ENCODE data around the gene ZSCAN31. TPM values are rescaled to one million over a fixed set of nuclear protein-coding genes. Genes with fewer than 3 reads are reported as not detected.

ZSCAN31 gene
- total RNA-seq, 1 donor from 2014 or later: 8.3 TPM

GRCh38 chr6:28380381-28380780, 44.4 kb upstream of the ZSCAN31 start:
- no peak overlapping the region for H3K9ac ChIP-seq
- Mint-ChIP-seq H3K36me3 (peaks cover 49% of the 10 kb centered on the region), H3K27me3 (ENCODE audit: insufficient read depth, low read depth) (no peaks in the 10 kb centered on the region), H3K27ac (no peak overlapping the region), H3K4me3 (no peak overlapping the region), H3K9me3 (peaks cover 7% of the 10 kb centered on the region), H3K4me1 (peaks cover 9% of the 10 kb centered on the region)
- peaks cover 53% of the 10 kb centered on the region for H3K79me2 ChIP-seq (ENCODE audit: low read depth)
- H3K4me2 ChIP-seq: no peak overlapping the region
- no peaks in the 10 kb centered on the region for H3K27me3 ChIP-seq
- no peak overlapping the region for H2AFZ ChIP-seq (replicated peaks)
- no peak overlapping the region for H3K4me3 ChIP-seq
- H4K20me1 ChIP-seq (ENCODE audit: low read depth): peaks cover 11% of the 10 kb centered on the region
- peaks cover 28% of the 10 kb centered on the region for H3F3A ChIP-seq (ENCODE audit: low read depth)
- no peak overlapping the region for H3K27ac ChIP-seq
- peaks cover 42% of the 10 kb centered on the region for H3K36me3 ChIP-seq
- DNase-seq (ENCODE audit: low spot score): no peak
- H3K4me1 ChIP-seq: peaks cover 10% of the 10 kb centered on the region
- TF ChIP-seq EZH2 (IDR thresholded peaks at IDR 0.05): no peak
- no peak for TF ChIP-seq EZH2phosphoT487 (IDR thresholded peaks at IDR 0.05)
- no peak for TF ChIP-seq CTCF (IDR thresholded peaks at IDR 0.05)
- peaks cover 4% of the 10 kb centered on the region for H3K9me3 ChIP-seq (ENCODE audit: low read depth)

- DNase-seq (ENCODE audit: low spot score): no peak
- no peak for TF ChIP-seq EZH2phosphoT487 (IDR thresholded peaks at IDR 0.05)
- Mint-ChIP-seq H3K9me3 (peaks cover 7% of the 10 kb centered on the region), H3K27me3 (ENCODE audit: insufficient read depth, low read depth) (no peaks in the 10 kb centered on the region), H3K27ac (no peak overlapping the region), H3K36me3 (peaks cover 47% of the 10 kb centered on the region), H3K4me1 (peaks cover 7% of the 10 kb centered on the region), H3K4me3 (no peak overlapping the region)
- Histone ChIP-seq H3K4me1 (peaks cover 5% of the 10 kb centered on the region), H3K36me3 (peaks cover 42% of the 10 kb centered on the region), H3K4me3 (no peak overlapping the region), H2AFZ (replicated peaks) (no peak overlapping the region), H4K20me1 (ENCODE audit: low read depth) (peaks cover under 1% of the 10 kb centered on the region), H3K79me2 (ENCODE audit: low read depth) (peaks cover 47% of the 10 kb centered on the region), H3K9ac (no peak overlapping the region), H3K27me3 (no peaks in the 10 kb centered on the region), H3F3A (ENCODE audit: low read depth) (peaks cover 12% of the 10 kb centered on the region), H3K4me2 (no peak overlapping the region), H3K9me3 (ENCODE audit: low read depth) (peaks cover 4% of the 10 kb centered on the region), H3K27ac (no peak overlapping the region)
These were observed 42.7 kb upstream of the ZSCAN31 start for GRCh38 chr6:28378644-28379043.

- peaks cover 42% of the 10 kb centered on the region for H3K36me3 ChIP-seq
- TF ChIP-seq CTCF (IDR thresholded peaks at IDR 0.05) (no peak), EZH2phosphoT487 (IDR thresholded peaks at IDR 0.05) (no peak), EZH2 (IDR thresholded peaks at IDR 0.05) (no peak)
- H3K4me3 ChIP-seq: no peak overlapping the region
- peaks cover 5% of the 10 kb centered on the region for H3F3A ChIP-seq (ENCODE audit: low read depth)
- no peak overlapping the region for H3K27ac ChIP-seq
- Mint-ChIP-seq H3K4me3 (no peak overlapping the region), H3K27ac (no peak overlapping the region), H3K9me3 (peaks cover 7% of the 10 kb centered on the region), H3K36me3 (peaks cover 43% of the 10 kb centered on the region), H3K4me1 (peaks cover 3% of the 10 kb centered on the region), H3K27me3 (ENCODE audit: insufficient read depth, low read depth) (no peaks in the 10 kb centered on the region)
- peaks cover 4% of the 10 kb centered on the region for H3K9me3 ChIP-seq (ENCODE audit: low read depth)
- no peak for DNase-seq (ENCODE audit: low spot score)
- H2AFZ ChIP-seq (replicated peaks): no peak overlapping the region
- peaks cover 46% of the 10 kb centered on the region for H3K79me2 ChIP-seq (ENCODE audit: low read depth)
- H4K20me1 ChIP-seq (ENCODE audit: low read depth): no peaks in the 10 kb centered on the region
- H3K9ac ChIP-seq: no peak overlapping the region
- no peak overlapping the region for H3K4me2 ChIP-seq
- H3K4me1 ChIP-seq: peaks cover 2% of the 10 kb centered on the region
- no peaks in the 10 kb centered on the region for H3K27me3 ChIP-seq
These were observed 41.9 kb upstream of the ZSCAN31 start for GRCh38 chr6:28377879-28378278.

- Histone ChIP-seq H3K4me1 (no peaks in the 10 kb centered on the region), H3K9ac (no peak overlapping the region), H3K27me3 (no peaks in the 10 kb centered on the region), H3K79me2 (ENCODE audit: low read depth) (peaks cover 6% of the 10 kb centered on the region), H3K9me3 (ENCODE audit: low read depth) (peaks cover 4% of the 10 kb centered on the region), H3K4me2 (no peak overlapping the region), H3F3A (ENCODE audit: low read depth) (peaks cover 3% of the 10 kb centered on the region), H4K20me1 (ENCODE audit: low read depth) (no peaks in the 10 kb centered on the region), H2AFZ (replicated peaks) (no peak overlapping the region), H3K36me3 (peaks cover 7% of the 10 kb centered on the region), H3K4me3 (no peak overlapping the region), H3K27ac (no peak overlapping the region)
- Mint-ChIP-seq H3K27me3 (ENCODE audit: insufficient read depth, low read depth) (no peaks in the 10 kb centered on the region), H3K9me3 (peaks cover 4% of the 10 kb centered on the region), H3K27ac (no peak overlapping the region), H3K4me3 (no peak overlapping the region), H3K36me3 (peaks cover 11% of the 10 kb centered on the region), H3K4me1 (no peaks in the 10 kb centered on the region)
- no peak for DNase-seq (ENCODE audit: low spot score)
- no peak for TF ChIP-seq CTCF (IDR thresholded peaks at IDR 0.05)
- TF ChIP-seq EZH2 (IDR thresholded peaks at IDR 0.05): no peak
- no peak for TF ChIP-seq EZH2phosphoT487 (IDR thresholded peaks at IDR 0.05)
These were observed 38.0 kb upstream of the ZSCAN31 start for GRCh38 chr6:28373925-28374324.

Data from neural progenitor cell (in vitro differentiated cells).